HepG2 (cell line): ENCODE results near the gene HK2. TPM values are rescaled to one million over a fixed set of nuclear protein-coding genes. Genes with fewer than 3 reads are reported as not detected.

ENCODE experiments used
- BCL6 ChIP-seq: IDR thresholded peaks from 2 replicates; pipeline ENCODE4 v1.6.1; 2016; ENCODE audit warnings: missing genetic modification reagents, missing compliant biosample characterization
- BRD4 ChIP-seq: sonication (generic); formaldehyde crosslinking; IDR thresholded peaks from 2 replicates; pipeline ENCODE4 v1.4.0; 2020; ENCODE audit warnings: missing genetic modification reagents
- ESRRA ChIP-seq: sonication (generic); formaldehyde crosslinking; IDR thresholded peaks from 2 replicates; pipeline ENCODE4 v1.5.1; 2020; ENCODE audit warnings: mild to moderate bottlenecking, low read depth, missing genetic modification reagents
- FOXO1 ChIP-seq: sonication (generic); formaldehyde crosslinking; IDR thresholded peaks from 2 replicates; pipeline ENCODE4 v1.4.0; 2020; ENCODE audit warnings: missing genetic modification reagents
- HINFP ChIP-seq: sonication (generic); formaldehyde crosslinking; IDR thresholded peaks from 2 replicates; pipeline ENCODE4 v1.4.0; 2020; ENCODE audit warnings: low read depth, mild to moderate bottlenecking, missing genetic modification reagents
- MTA3 ChIP-seq: sonication (generic); formaldehyde crosslinking; IDR thresholded peaks from 2 replicates; pipeline ENCODE4 v1.4.0; 2020; ENCODE audit warnings: missing genetic modification reagents
- MYC ChIP-seq: sonication (generic); formaldehyde crosslinking; IDR thresholded peaks from 2 replicates; pipeline ENCODE4 v1.9.0; 2021; ENCODE audit warnings: missing genetic modification reagents, borderline replicate concordance
- PRDM10 ChIP-seq: sonication (generic); formaldehyde crosslinking; IDR thresholded peaks from 2 replicates; pipeline ENCODE4 v1.4.0; 2020; ENCODE audit warnings: low read depth, missing genetic modification reagents
- RCOR2 ChIP-seq: IDR thresholded peaks from 2 replicates; pipeline ENCODE4 v1.6.1; 2016; ENCODE audit warnings: missing biosample characterization, missing genetic modification reagents
- SALL1 ChIP-seq: sonication (generic); formaldehyde crosslinking; IDR thresholded peaks from 2 replicates; pipeline ENCODE4 v1.8.0; 2022; ENCODE audit warnings: mild to moderate bottlenecking, missing genetic modification reagents
- TBX2 ChIP-seq: sonication (generic); formaldehyde crosslinking; IDR thresholded peaks from 2 replicates; pipeline ENCODE4 v1.5.0; 2020; ENCODE audit warnings: missing genetic modification reagents, mild to moderate bottlenecking, borderline replicate concordance
- TCF7L2 ChIP-seq: IDR thresholded peaks from 2 replicates; pipeline ENCODE4 v1.6.1; 2011; ENCODE audit warnings: mild to moderate bottlenecking, low read depth, low read length, moderate library complexity
- XBP1 ChIP-seq: sonication (generic); formaldehyde crosslinking; IDR thresholded peaks from 2 replicates; pipeline ENCODE4 v1.5.0; 2020; ENCODE audit warnings: missing genetic modification reagents
- ZNF747 ChIP-seq: sonication (generic); formaldehyde crosslinking; IDR thresholded peaks from 2 replicates; pipeline ENCODE4 v1.8.1; 2023; ENCODE audit warnings: missing genetic modification reagents, mild to moderate bottlenecking, borderline replicate concordance
- ZNF850 ChIP-seq: sonication (generic); formaldehyde crosslinking; conservative IDR thresholded peaks from 2 replicates; pipeline ENCODE4 v1.9.0; 2021; ENCODE audit warnings: mild to moderate bottlenecking, missing genetic modification reagents
- polyA plus RNA-seq, 8 experiments: library from polyadenylated mRNA; depleted of rRNA in 3 of 8; stranded (reverse) in 7 of 8; unstranded in 1 of 8; fragments of >200 nt; fragmentation: Illumina TruSeq in 4 of 8; extraction: Trizol in 4 of 8; gene quantifications; 2 replicates each; pipeline versions ENCODE4 v1.2.1 to v1.2.3, GENCODE V29; 2011 to 2016; ENCODE audit warnings: low read depth in 4 of 8, missing spikeins in 1 of 8, mixed read lengths in 1 of 8; ENCODE audit not compliant: insufficient read depth in 1 of 8
- total RNA-seq, 5 experiments: library from RNA; depleted of rRNA; stranded (reverse); fragments of >200 nt; fragmentation: Illumina TruSeq; extraction: Trizol; gene quantifications; 2 replicates each; pipeline ENCODE4 v1.2.3, GENCODE V29; 2016; ENCODE audit warnings: low read depth in 1 of 5
- TF ChIP-seq, protein P1 (sequence below): sonication (generic); formaldehyde crosslinking; IDR thresholded peaks from 2 replicates; pipeline ENCODE4 v1.5.0; 2020; ENCODE audit warnings: mild to moderate bottlenecking, missing genetic modification reagents
- TF ChIP-seq, protein P2 (sequence below): IDR thresholded peaks from 2 replicates; pipeline ENCODE4 v1.6.1; 2016; ENCODE audit warnings: mild to moderate bottlenecking, missing biosample characterization, missing genetic modification reagents
- TF ChIP-seq, protein P3 (sequence below): sonication (generic); formaldehyde crosslinking; conservative IDR thresholded peaks from 2 replicates; pipeline ENCODE4 v1.5.0; 2020; ENCODE audit warnings: missing genetic modification reagents
- TF ChIP-seq, protein P4 (sequence below): IDR thresholded peaks from 2 replicates; pipeline ENCODE4 v1.6.1; 2016; ENCODE audit warnings: control low read depth

HK2 gene
- total and polyA plus RNA-seq, 2 of the 13 experiments (the other 11 are each of a cell fraction or from before 2014, with no cell fraction given): 13.2 to 101 TPM

GRCh38 chr2:74834792-74835755 is 1.1 kb downstream of the HK2 start (continued):
- TF ChIP-seq BCL6 (CRISPR knock-in tag): peak; percentile 33
- TF ChIP-seq BRD4 (CRISPR knock-in tag): no peak
- no peak for TF ChIP-seq XBP1 (CRISPR knock-in tag)
- TF ChIP-seq, protein P1, sequence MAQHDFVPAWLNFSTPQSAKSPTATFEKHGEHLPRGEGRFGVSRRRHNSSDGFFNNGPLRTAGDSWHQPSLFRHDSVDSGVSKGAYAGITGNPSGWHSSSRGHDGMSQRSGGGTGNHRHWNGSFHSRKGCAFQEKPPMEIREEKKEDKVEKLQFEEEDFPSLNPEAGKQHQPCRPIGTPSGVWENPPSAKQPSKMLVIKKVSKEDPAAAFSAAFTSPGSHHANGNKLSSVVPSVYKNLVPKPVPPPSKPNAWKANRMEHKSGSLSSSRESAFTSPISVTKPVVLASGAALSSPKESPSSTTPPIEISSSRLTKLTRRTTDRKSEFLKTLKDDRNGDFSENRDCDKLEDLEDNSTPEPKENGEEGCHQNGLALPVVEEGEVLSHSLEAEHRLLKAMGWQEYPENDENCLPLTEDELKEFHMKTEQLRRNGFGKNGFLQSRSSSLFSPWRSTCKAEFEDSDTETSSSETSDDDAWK: no peak
- TF ChIP-seq TBX2 (CRISPR knock-in tag): peak; percentile 83
- 0 out of 2 replicates have a peak, but pooled peaks have one; percentile 38 for TF ChIP-seq ESRRA (CRISPR knock-in tag)
- TF ChIP-seq HINFP: peak; percentile 62; the same call in 1 of the 2 replicates
- no peak for TF ChIP-seq ZNF850 (CRISPR knock-in tag)
- peak; percentile 99 for TF ChIP-seq MYC (CRISPR knock-in tag)
- TF ChIP-seq, protein P2, sequence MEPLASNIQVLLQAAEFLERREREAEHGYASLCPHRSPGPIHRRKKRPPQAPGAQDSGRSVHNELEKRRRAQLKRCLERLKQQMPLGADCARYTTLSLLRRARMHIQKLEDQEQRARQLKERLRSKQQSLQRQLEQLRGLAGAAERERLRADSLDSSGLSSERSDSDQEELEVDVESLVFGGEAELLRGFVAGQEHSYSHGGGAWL (CRISPR knock-in tag): peak; percentile 99
- no peak for TF ChIP-seq TCF7L2
- TF ChIP-seq PRDM10 (CRISPR knock-in tag): peak; percentile 95
- TF ChIP-seq, protein P3, sequence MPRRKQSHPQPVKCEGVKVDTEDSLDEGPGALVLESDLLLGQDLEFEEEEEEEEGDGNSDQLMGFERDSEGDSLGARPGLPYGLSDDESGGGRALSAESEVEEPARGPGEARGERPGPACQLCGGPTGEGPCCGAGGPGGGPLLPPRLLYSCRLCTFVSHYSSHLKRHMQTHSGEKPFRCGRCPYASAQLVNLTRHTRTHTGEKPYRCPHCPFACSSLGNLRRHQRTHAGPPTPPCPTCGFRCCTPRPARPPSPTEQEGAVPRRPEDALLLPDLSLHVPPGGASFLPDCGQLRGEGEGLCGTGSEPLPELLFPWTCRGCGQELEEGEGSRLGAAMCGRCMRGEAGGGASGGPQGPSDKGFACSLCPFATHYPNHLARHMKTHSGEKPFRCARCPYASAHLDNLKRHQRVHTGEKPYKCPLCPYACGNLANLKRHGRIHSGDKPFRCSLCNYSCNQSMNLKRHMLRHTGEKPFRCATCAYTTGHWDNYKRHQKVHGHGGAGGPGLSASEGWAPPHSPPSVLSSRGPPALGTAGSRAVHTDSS: no peak
- TF ChIP-seq RCOR2 (CRISPR knock-in tag): no peak
- TF ChIP-seq, protein P4, sequence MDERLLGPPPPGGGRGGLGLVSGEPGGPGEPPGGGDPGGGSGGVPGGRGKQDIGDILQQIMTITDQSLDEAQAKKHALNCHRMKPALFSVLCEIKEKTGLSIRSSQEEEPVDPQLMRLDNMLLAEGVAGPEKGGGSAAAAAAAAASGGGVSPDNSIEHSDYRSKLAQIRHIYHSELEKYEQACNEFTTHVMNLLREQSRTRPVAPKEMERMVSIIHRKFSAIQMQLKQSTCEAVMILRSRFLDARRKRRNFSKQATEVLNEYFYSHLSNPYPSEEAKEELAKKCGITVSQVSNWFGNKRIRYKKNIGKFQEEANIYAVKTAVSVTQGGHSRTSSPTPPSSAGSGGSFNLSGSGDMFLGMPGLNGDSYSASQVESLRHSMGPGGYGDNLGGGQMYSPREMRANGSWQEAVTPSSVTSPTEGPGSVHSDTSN: no peak
- TF ChIP-seq SALL1 (CRISPR knock-in tag): peak; percentile 69; the same call in 1 of the 2 replicates
- TF ChIP-seq MTA3: no peak
- TF ChIP-seq ZNF747 (CRISPR knock-in tag): peak; percentile 66; the same call in 1 of the 2 replicates
- peak; percentile 61 for TF ChIP-seq FOXO1 (CRISPR knock-in tag)
